ENCODE measurements around the gene SLC4A7.

- TF ChIP-seq CTCF (IDR thresholded peaks at IDR 0.05) (no peak), POLR2A (IDR thresholded peaks at IDR 0.05) (no peak)
Observed at GRCh38 chr3:27452368-27453090, 31.7 kb downstream of the SLC4A7 start.

Measured in lower leg skin (tissue), 3 donors.